Prostate gland (tissue), 2 donors: Measurements from ENCODE around the gene CDK14. TPM values are rescaled to one million over a fixed set of nuclear protein-coding genes. Genes with fewer than 3 reads are reported as not detected.

Experiments used
- DNase-seq: peaks from one replicate; pipeline ENCODE4 v3.0.0-alpha.2; 2019; ENCODE audit warnings: low spot score
- H3K27ac ChIP-seq, 2 donors: fragments of 200-600 bp; sonication (generic); 2 replicates each; pipeline ENCODE4 v1.5.1; 2017 to 2019
- H3K27me3 ChIP-seq: fragments of 200-600 bp; sonication (generic); replicated peaks from 2 replicates; pipeline ENCODE4 v1.5.1; 2019; ENCODE audit not compliant: insufficient read depth
- H3K36me3 ChIP-seq, 2 donors: fragments of 200-600 bp; sonication (generic); 1 replicate in 1 of 2; 2 replicates in 1 of 2; pipeline versions ENCODE4 v1.5.1 to v1.8.1; 2017 to 2019
- H3K4me1 ChIP-seq: fragments of 200-600 bp; sonication (generic); replicated peaks from 2 replicates; pipeline ENCODE4 v1.5.1; 2019
- H3K4me3 ChIP-seq, 2 donors: fragments of 200-600 bp; sonication (generic); 2 replicates each; pipeline ENCODE4 v1.5.1; 2017 to 2019
- H3K9me3 ChIP-seq: fragments of 200-600 bp; sonication (generic); 2 replicates; pipeline ENCODE4 v1.5.1; 2017
- POLR2A ChIP-seq: fragments of 450-650 bp; IDR thresholded peaks from one replicate; pipeline ENCODE4 v1.6.1; 2016; ENCODE audit warnings: antibody characterized with exemption, mild to moderate bottlenecking
- POLR2AphosphoS5 ChIP-seq: sonication (generic); formaldehyde crosslinking; IDR thresholded peaks from one replicate; pipeline ENCODE4 v1.6.1; 2017; ENCODE audit warnings: antibody characterized with exemption
- WGBS: methylation state at CpG from one replicate; pipeline ENCODE4 v1.1.5; 2018; 5-methylcytosine and 5-hydroxymethylcytosine counted together
- intact Hi-C: fragments of 100-400 bp; cut with DNase I; formaldehyde crosslinking; loops from one replicate; pipeline ENCODE4 v1.14.2; 2022
- total RNA-seq, 2 donors: library from RNA; depleted of rRNA; stranded (reverse); fragments of >200 nt; gene quantifications; one replicate each; pipeline ENCODE4 v1.1.0, GENCODE V29; 2016
- TF ChIP-seq, protein P1 (sequence below), 4 experiments: fragments of 200-600 bp in 2 of 4; fragments of 450-650 bp in 2 of 4; sonication (generic) in 2 of 4; IDR thresholded peaks; 1 replicate in 3 of 4; 2 replicates in 1 of 4; pipeline ENCODE4 v1.5.1; 2016 to 2019; ENCODE audit warnings: antibody characterized with exemption in 4 of 4, mild to moderate bottlenecking in 2 of 4, moderate library complexity in 2 of 4

CDK14 gene
- total RNA-seq, 2 donors from 2014 or later: 13.7 to 20.7 TPM

DNA sequence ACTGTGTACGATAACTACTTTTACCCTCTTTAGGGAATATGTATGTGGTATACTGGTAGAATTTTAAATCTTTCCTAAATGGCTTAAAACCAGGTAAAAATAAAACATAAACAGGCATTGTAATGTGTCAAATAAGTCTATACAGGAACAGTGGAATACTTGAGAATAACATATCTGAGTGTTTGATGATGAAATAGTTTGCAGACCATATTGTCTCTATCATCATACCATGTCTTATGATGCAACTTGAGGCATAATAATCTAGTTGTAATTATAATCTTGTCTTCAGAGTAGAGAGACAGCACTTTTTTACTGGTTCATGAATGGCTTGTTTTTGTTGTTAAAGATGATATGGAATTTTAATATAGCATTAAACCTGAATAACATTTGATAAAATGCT, 293.5 kb downstream of the CDK14 start:
- no peak for DNase-seq
- no peaks in the 10 kb centered on the region for H3K9me3 ChIP-seq
- WGBS: 90% methylated on average over 1 of the region's 1 CpG
- H3K4me1 ChIP-seq: no peaks in the 10 kb centered on the region
- intact Hi-C loops: no loop called here
- TF ChIP-seq POLR2A (no peak), POLR2AphosphoS5 (no peak)
- TF ChIP-seq, protein P1, sequence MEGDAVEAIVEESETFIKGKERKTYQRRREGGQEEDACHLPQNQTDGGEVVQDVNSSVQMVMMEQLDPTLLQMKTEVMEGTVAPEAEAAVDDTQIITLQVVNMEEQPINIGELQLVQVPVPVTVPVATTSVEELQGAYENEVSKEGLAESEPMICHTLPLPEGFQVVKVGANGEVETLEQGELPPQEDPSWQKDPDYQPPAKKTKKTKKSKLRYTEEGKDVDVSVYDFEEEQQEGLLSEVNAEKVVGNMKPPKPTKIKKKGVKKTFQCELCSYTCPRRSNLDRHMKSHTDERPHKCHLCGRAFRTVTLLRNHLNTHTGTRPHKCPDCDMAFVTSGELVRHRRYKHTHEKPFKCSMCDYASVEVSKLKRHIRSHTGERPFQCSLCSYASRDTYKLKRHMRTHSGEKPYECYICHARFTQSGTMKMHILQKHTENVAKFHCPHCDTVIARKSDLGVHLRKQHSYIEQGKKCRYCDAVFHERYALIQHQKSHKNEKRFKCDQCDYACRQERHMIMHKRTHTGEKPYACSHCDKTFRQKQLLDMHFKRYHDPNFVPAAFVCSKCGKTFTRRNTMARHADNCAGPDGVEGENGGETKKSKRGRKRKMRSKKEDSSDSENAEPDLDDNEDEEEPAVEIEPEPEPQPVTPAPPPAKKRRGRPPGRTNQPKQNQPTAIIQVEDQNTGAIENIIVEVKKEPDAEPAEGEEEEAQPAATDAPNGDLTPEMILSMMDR (IDR thresholded peaks at IDR 0.05): no peak
- no peaks in the 10 kb centered on the region for H3K27me3 ChIP-seq
- no peaks in the 10 kb centered on the region for H3K36me3 ChIP-seq
- no peak overlapping the region for H3K4me3 ChIP-seq
- no peak overlapping the region for H3K27ac ChIP-seq

DNA sequence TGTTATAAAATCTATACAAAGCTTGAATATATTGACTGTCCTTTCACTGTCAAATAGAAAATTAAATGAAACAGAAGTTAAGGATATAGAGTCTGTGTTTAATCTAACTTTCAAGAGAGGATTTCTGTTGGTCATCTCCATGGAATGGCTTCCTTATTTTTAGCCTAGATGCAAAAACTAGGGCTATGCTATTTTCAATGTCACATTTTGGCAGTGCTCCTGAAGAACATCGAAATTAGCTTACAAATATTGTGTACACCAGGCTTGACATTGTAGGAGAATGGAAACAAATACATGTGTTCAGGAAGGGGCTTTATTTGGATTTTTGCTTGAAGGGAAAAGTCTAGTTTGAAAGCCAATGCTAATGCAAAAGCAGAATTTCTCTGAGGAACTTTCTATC, 295.4 kb downstream of the CDK14 start:
- Histone ChIP-seq H3K36me3 (no peaks in the 10 kb centered on the region), H3K27ac (no peak overlapping the region), H3K27me3 (no peaks in the 10 kb centered on the region), H3K4me1 (no peaks in the 10 kb centered on the region), H3K4me3 (no peak overlapping the region), H3K9me3 (no peaks in the 10 kb centered on the region)
- no peak for DNase-seq
- TF ChIP-seq, protein P1 (IDR thresholded peaks at IDR 0.05): no peak
- TF ChIP-seq POLR2AphosphoS5 (no peak), POLR2A (no peak)
- WGBS: 76% methylated on average over 1 of the region's 1 CpG
- intact Hi-C loops: no loop called here

DNA sequence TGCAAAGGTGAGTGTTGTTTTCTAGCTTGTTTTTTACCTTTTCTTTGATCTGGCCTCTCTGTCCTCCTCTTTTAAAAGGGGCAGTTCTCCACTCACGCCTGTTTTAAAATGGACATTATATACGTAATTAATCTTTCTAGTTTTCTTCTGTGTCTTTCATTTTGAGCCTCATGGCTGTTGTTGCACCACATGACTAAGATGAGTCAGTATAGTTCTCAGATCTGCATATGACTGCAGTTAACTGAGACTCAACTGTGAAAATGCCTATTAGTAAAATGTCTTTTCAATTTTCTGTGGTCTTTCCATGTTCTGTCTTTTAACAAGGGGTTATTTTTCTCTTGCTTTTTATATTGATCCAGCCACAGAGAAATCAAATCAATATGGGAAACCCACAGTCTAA, 296.1 kb downstream of the CDK14 start:
- no peaks in the 10 kb centered on the region for H3K9me3 ChIP-seq
- no peaks in the 10 kb centered on the region for H3K36me3 ChIP-seq
- intact Hi-C loops: no loop called here
- DNase-seq: no peak
- H3K4me1 ChIP-seq: no peaks in the 10 kb centered on the region
- H3K27ac ChIP-seq: no peak overlapping the region
- TF ChIP-seq POLR2A (no peak), POLR2AphosphoS5 (no peak)
- TF ChIP-seq, protein P1 (IDR thresholded peaks at IDR 0.05): no peak
- WGBS: 86% methylated on average over 2 of the region's 2 CpGs
- no peak overlapping the region for H3K4me3 ChIP-seq
- H3K27me3 ChIP-seq: no peaks in the 10 kb centered on the region

DNA sequence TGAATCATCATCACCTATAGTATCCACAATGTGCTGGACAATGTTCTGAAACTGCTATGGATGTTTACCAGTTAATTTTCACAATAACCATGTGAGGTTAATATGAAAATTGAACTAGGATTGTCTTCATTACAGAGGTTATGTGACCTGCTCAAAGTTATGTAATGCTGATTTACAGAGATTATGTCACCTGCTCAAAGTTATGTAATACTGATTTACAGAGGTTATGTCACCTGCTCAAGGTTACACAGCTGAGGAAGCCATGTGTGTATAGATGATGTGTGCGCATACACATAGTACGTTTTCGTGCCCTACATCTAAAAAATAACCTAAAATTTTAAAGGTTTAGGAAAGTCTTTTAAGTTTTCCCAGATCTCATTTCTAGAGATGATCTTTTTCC, 298.0 kb downstream of the CDK14 start:
- H3K27me3 ChIP-seq: no peaks in the 10 kb centered on the region

DNA sequence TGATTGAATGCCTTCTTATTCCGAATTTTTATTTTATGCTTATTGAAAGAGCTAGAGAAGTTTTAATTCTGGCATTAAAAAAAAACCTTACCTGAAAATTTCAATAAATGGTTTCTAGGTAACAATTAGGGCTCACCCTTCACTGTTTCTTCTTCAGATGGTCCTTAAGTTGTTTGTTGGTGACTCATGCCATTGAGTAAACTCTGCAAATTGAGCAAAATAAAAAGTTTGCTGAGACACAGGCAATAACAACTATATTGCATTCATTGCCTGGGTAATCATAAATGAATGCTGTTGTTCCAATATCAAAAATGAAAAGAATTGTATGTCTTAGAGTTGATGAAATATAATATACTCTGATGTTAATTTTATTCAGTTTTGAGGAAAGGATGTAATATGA, 300.3 kb downstream of the CDK14 start:
- no peaks in the 10 kb centered on the region for H3K9me3 ChIP-seq
- H3K27ac ChIP-seq: no peak overlapping the region
- no peaks in the 10 kb centered on the region for H3K36me3 ChIP-seq
- TF ChIP-seq POLR2A: no peak
- TF ChIP-seq, protein P1 (IDR thresholded peaks at IDR 0.05): no peak
- TF ChIP-seq POLR2AphosphoS5: no peak
- DNase-seq: no peak
- H3K4me1 ChIP-seq: no peaks in the 10 kb centered on the region
- WGBS: 92% methylated on average over 1 of the region's 1 CpG
- no peaks in the 10 kb centered on the region for H3K27me3 ChIP-seq
- intact Hi-C loops: no loop called here
- H3K4me3 ChIP-seq: no peak overlapping the region

More for the DNA sequence above, 298.0 kb downstream of the CDK14 start:
- intact Hi-C loops: no loop called here
- no peak overlapping the region for H3K4me3 ChIP-seq
- H3K36me3 ChIP-seq: no peaks in the 10 kb centered on the region
- TF ChIP-seq POLR2A (no peak), POLR2AphosphoS5 (no peak)
- TF ChIP-seq, protein P1 (IDR thresholded peaks at IDR 0.05): no peak
- no peaks in the 10 kb centered on the region for H3K4me1 ChIP-seq
- whole genome bisulfite sequencing: 98% methylated on average over 3 of the region's 3 CpGs
- no peak overlapping the region for H3K27ac ChIP-seq
- H3K9me3 ChIP-seq: no peaks in the 10 kb centered on the region
- DNase-seq: no peak
